ENCODE data around the gene SNX30. TPM values are rescaled to one million over a fixed set of nuclear protein-coding genes. Genes with fewer than 3 reads are reported as not detected.

The SNX30 gene
- total RNA-seq, 4 donors from 2014 or later, result 12.8 to 16.1 (median 14.4) TPM

DNA sequence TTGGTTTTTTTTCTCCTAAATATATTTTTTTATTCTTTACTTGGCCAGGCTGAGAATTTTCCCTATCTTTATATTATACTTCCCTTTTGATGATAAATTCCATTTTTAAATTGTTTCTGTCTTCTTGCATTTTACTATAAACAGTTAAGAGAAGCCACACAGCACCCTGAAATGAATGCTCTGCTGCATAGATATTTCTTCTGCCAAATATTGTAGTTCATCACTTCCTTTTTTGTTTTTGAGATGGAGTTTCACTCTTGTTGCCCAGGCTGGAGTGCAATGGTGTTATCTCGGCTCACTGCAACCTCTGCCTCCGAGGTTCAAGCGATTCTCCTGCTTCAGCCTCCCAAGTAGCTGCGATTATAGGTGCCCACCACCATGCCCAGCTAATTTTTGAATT lies 24.1 kb upstream of the SNX30 start:
- H3K36me3 ChIP-seq, result no peaks in the 10 kb centered on the region
- no peak overlapping the region for H3K4me3 ChIP-seq
- 95% methylated on average over 4 of the region's 4 CpGs for WGBS
- no peaks in the 10 kb centered on the region for H3K9me3 ChIP-seq
- DNase-seq (ENCODE audit: low spot score in 2 of 2), result no peak
- no peaks in the 10 kb centered on the region for H3K27me3 ChIP-seq
- H3K27ac ChIP-seq, result no peak overlapping the region
- no peaks in the 10 kb centered on the region for H3K4me1 ChIP-seq
- TF ChIP-seq POLR2AphosphoS5 (IDR thresholded peaks at IDR 0.05) (no peak), POLR2A (IDR thresholded peaks at IDR 0.05) (no peak), CTCF (IDR thresholded peaks at IDR 0.05) (no peak), EP300 (IDR thresholded peaks at IDR 0.05) (no peak)

- WGBS, result 92% methylated on average over 2 of the region's 2 CpGs
- H3K9me3 ChIP-seq, result no peaks in the 10 kb centered on the region
- H3K27ac ChIP-seq, result no peak overlapping the region
- no peak for DNase-seq (ENCODE audit: low spot score in 2 of 2)
- no peaks in the 10 kb centered on the region for H3K27me3 ChIP-seq
- H3K4me3 ChIP-seq, result no peak overlapping the region
- no peaks in the 10 kb centered on the region for H3K4me1 ChIP-seq
- TF ChIP-seq EP300 (IDR thresholded peaks at IDR 0.05), result no peak
- TF ChIP-seq POLR2A (IDR thresholded peaks at IDR 0.05), result no peak
- no peak for TF ChIP-seq CTCF (IDR thresholded peaks at IDR 0.05)
- no peak for TF ChIP-seq POLR2AphosphoS5 (IDR thresholded peaks at IDR 0.05)
- no peaks in the 10 kb centered on the region for H3K36me3 ChIP-seq
These were observed 22.2 kb upstream of the SNX30 start for GRCh38 chr9:112728401-112728800.

DNA sequence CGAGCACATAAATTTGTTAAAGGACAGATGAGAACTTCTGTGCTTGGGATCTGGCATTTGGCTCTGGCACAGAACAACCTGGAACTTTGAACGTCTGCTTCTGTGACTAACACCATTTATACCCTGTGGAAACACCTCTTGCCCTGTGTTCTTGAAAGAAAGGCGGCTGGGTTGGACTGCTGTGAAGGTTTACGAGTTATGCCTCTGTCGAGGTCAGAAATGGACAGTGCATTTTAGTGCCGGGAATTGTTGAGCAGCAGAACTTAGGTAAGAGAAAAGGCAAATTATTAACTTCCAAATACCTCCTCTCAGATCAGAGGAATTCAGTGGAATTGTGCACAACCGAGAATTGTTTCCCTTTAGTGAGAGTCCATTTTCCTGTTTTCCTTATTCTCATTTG lies 18.6 kb upstream of the SNX30 start:
- 70% methylated on average over 7 of the region's 7 CpGs for WGBS
- no peak for TF ChIP-seq CTCF (IDR thresholded peaks at IDR 0.05)
- no peak for TF ChIP-seq EP300 (IDR thresholded peaks at IDR 0.05)
- no peak for TF ChIP-seq POLR2A (IDR thresholded peaks at IDR 0.05)
- no peaks in the 10 kb centered on the region for H3K36me3 ChIP-seq
- no peaks in the 10 kb centered on the region for H3K4me1 ChIP-seq
- H3K27me3 ChIP-seq, result no peaks in the 10 kb centered on the region
- no peak for DNase-seq (ENCODE audit: low spot score in 2 of 2)
- no peaks in the 10 kb centered on the region for H3K9me3 ChIP-seq
- H3K4me3 ChIP-seq, result no peak overlapping the region
- no peak overlapping the region for H3K27ac ChIP-seq

- H3K4me3 ChIP-seq, result no peak overlapping the region
- H3K36me3 ChIP-seq, result no peaks in the 10 kb centered on the region
- 52% methylated on average over 2 of the region's 2 CpGs for WGBS
- H3K27me3 ChIP-seq, result no peaks in the 10 kb centered on the region
- H3K27ac ChIP-seq, result no peak overlapping the region
- H3K9me3 ChIP-seq, result no peaks in the 10 kb centered on the region
- no peak for DNase-seq (ENCODE audit: low spot score in 2 of 2)
- TF ChIP-seq POLR2A (IDR thresholded peaks at IDR 0.05) (no peak), POLR2AphosphoS5 (IDR thresholded peaks at IDR 0.05) (no peak), CTCF (IDR thresholded peaks at IDR 0.05) (no peak), EP300 (IDR thresholded peaks at IDR 0.05) (no peak)
- no peaks in the 10 kb centered on the region for H3K4me1 ChIP-seq
These were observed 15.7 kb upstream of the SNX30 start for GRCh38 chr9:112734892-112735291.

DNA sequence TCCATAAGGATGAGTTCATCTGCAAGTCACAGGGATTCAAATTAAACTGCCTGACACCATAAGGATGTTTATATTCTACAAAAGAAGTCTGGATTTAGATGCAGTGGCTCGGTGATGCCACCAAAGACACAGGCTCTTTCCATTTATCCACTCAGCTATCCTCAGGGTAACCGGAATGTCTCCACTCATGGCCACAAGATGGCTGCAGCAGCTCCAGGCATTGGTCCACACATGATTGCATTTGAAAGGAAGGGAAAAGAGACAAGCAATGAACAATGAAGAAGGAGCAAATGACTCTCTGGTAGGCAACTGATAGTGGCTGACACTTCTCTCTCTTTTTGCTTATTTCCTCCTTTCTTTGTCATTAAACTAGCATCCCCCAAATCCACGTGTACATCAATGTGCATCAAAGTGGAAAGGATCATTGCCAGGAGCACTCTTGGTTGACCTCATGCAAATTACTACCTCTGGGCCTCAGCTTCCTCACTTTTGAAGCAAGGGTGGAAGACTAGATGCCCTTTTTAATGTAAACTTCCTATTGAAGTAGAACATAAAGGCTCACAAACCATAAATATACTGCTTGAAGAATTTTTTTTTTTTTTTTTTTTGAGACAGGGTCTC lies 7.2 kb upstream of the SNX30 start:
- Histone ChIP-seq H3K9me3 (no peaks in the 10 kb centered on the region), H3K27me3 (no peaks in the 10 kb centered on the region), H3K36me3 (no peaks in the 10 kb centered on the region), H3K4me1 (no peaks in the 10 kb centered on the region), H3K27ac (no peak overlapping the region), H3K4me3 (no peak overlapping the region)
- no peak for DNase-seq (ENCODE audit: low spot score in 2 of 2)
- 87% methylated on average over 3 of the region's 3 CpGs for WGBS
- TF ChIP-seq POLR2AphosphoS5 (IDR thresholded peaks at IDR 0.05), result no peak
- TF ChIP-seq CTCF (IDR thresholded peaks at IDR 0.05), result no peak
- no peak for TF ChIP-seq EP300 (IDR thresholded peaks at IDR 0.05)
- no peak for TF ChIP-seq POLR2A (IDR thresholded peaks at IDR 0.05)
